ENCODE measurements around the gene SMARCD2.
"Not testable (repeated sequence)": the region's sequence is repeated elsewhere in the genome, so short reads cannot be mapped to it uniquely, and the experiment has no call there.

SMARCD2 gene

DNA sequence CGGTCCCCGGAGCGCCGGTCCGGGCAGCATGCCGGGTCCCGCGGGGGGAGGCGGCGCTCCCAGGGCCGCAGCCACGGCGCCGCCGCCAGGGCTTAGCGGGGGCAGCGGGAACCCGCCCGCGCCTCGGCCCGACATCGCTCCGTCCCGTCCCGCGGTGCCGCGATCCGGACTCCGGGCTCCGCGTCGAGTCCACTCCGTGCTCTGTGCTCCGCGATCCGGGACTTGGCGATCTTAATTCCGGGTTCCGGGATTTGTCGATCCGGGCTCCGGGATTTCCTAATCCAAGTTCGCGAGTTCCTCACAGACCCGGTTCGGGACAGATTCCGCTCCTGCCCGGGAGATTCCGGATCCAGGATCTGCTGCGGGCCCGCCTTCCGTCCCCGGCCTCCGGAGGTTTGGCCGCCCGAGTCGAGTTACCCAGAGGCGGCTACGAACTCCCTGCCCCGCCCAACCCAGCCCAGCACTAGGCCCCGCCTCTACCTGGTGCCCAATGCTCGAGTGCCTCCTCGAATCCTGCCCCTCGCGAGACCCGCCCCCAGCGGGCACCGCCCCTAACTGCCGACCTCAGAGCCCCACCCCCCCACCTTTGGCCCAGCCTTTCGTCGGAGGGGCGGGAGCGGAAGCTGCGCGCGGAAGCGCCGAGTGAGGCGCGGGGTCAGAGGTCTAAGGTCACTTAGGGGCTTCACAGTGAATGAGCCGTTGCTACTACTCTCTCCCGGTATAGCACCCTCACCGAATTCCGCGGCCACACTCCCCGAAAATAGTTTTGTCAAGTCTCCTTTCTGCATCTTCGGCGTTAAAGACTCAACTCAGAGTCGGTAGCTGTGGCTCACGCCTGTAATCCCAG is at the start of gene SMARCD2:
Gene SMARCD2, minus strand, starts transcription at position 146 of the 847 bp plus-strand sequence. Its CDS starts 11 bp downstream, at position 135.
- peak; percentile 96 for DNase-seq

DNA sequence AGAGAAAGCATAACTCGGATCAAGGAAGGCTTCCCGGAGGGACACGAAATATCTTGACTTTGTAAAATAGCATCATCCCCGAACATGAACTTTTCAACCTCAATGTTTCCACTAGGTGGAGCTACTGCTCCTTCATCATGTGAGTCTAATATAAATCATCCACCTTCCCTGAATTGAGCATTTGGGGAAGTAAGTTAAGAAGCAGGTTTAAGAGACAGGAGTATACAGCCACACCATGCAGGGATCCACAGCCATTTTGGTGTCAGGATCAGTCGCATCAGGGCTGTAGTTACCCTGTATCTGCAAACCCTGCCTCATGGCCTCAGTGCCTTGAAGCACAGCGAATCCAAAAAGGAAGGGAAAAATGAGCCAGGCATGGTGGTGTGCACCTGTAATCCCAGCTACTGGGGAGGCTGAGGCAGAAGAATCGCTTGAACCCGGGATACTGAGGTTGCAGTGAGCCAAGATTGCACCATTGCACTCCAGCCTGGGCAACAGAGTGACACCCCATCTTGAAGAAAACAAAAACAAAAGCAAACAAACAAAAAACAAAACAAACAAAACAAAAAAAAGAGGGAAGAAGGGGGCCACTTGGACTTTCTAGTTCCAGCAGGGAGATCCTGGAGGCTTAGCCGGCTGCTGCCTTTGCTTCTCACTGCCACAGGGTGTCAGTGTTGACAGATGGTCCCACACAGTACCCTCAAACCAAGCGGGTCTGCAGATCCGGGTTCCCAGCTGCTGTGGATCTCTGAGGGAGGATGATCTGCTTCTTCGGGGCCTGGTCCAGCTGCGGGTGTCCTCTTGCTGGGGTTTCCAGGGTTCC is 46.8 kb upstream of the SMARCD2 start:
- DNase-seq: not testable (repeated sequence)

GRCh38 chr17:63885119-63885518 is 42.6 kb upstream of the SMARCD2 start:
- not testable (repeated sequence) for DNase-seq

GRCh38 chr17:63882626-63883126 is 40.2 kb upstream of the SMARCD2 start:
- not testable (repeated sequence) for DNase-seq

DNA sequence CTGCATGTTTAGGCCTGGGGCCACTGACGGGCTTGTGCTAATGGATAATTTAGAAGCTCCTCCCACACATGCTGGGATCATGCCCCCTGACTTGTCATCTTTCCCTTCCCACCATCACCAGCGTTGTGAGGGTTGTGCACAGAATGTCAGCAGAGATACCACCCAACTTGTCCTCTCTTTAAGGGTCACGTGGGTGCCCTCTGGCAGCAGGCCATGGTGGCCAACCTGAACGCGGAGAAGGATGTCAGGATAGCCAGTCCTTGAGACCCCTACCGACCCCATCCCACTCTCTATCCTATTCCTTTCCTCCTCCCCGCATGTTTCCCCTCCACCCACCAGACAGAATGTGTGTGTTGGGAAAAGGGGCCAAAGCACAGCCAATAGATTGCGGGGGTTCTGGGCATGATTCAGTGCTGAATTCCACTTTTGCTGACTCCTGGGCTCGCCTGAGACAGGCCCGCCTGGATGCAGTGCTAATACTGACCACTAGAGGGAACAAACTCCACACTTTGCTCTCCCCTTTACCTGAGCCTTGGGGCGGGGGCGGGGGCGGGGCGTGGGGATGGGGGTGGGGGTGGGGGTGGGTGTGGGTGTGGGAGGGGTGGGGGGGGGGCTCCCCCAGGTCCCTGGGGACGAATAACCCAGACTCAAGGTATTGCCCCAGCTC is 39.6 kb upstream of the SMARCD2 start, which contains the start of gene GH2:
Gene GH2, minus strand, starts transcription at position 10 of the 667 bp plus-strand sequence. CDS start 143 bp downstream, outside the sequence.
- DNase-seq: no peak

- DNase-seq: not testable (repeated sequence)
Measured at GRCh38 chr17:63881337-63881736, 38.9 kb upstream of the SMARCD2 start.

- no peak for DNase-seq
Measured at GRCh38 chr17:63880706-63881105, 38.2 kb upstream of the SMARCD2 start.

GRCh38 chr17:63878413-63878812 is 35.9 kb upstream of the SMARCD2 start:
- not testable (repeated sequence) for DNase-seq

GRCh38 chr17:63874693-63875092 is 32.2 kb upstream of the SMARCD2 start:
- not testable (repeated sequence) for DNase-seq

DNA sequence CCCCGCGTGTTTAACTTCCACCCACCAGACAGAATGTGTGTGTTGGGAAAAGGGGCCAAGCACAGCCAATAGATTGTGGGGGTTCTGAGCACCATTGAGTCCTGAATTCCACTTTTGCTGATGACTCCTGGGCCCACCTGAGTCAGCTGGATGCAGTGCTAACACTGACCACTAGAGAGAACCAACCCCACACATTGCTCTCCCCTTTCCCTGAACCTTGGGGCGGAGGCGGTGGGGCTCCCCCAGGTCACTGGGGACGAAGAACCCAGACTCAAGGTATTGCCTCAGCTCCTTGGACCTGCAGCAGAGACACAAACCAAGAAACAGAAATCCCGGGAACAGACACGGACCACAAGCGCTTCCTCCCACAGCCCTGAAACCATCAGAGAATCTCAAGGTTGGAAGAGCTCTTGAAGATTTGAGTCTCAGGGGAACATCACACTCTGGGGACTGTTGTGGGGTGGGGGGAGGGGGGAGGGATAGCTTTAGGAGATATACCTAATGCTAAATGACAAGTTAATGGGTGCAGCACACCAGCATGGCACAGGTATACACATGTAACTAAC is 31.7 kb upstream of the SMARCD2 start:
- DNase-seq: not testable (repeated sequence)

DNA sequence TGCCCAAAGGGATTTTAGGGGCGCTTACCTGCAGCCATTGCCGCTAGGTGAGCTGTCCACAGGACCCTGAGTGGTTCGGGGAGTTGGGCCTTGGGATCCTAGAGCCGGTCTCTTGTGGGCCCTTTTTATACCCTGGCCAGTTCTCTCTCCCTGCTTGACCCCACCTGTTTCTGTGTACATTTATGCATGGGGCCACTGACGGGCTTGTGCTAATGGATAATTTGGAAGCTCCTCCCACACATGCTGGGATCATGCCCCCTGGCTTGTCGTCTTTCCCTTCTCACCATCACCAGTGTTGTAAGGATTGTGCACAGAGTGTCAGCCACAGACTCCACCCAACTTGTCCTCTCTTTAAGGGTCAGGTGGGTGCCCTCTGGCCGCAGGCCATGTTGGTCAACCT is 31.1 kb upstream of the SMARCD2 start, which contains the start of gene CSH2:
Gene CSH2, minus strand, starts transcription at position 101 of the 400 bp plus-strand sequence. Its CDS starts 63 bp downstream, at position 38.
- DNase-seq: not testable (repeated sequence)

DNA sequence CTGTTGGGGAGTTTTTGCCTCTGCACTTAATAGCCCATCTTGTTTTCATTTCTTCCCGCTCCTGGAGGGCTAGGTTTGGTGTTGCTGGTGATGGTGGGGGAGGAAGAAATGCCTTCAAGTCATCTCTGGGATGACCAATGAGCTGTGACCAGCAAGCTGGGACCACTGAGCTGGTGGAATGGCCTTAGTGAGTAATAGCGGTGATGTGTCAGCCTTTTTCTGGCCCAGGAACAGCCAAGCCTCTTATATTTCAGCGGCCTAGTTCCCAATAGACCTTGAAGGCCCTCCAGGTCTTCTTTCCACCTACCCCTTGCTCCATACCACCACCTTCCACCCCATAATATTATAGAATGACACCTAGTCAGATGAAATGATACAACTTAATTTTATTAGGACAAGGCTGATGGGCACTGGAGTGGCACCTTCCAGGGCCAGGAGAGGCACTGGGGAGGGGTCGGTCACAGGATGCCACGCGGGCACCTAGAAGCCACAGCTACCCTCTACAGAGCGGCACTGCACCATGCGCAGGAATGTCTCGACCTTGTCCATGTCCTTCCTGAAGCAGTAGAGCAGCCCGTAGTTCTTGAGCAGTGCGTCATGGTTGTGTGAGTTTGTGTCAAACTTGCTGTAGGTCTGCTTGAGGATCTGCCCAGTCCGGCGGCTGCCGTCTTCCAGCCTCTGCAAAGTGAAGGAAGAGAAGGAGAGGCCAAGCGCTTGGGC is 29.3 kb upstream of the SMARCD2 start:
- DNase-seq: not testable (repeated sequence)

- DNase-seq: not testable (repeated sequence)
Measured at GRCh38 chr17:63870292-63870665, 27.8 kb upstream of the SMARCD2 start.

DNA sequence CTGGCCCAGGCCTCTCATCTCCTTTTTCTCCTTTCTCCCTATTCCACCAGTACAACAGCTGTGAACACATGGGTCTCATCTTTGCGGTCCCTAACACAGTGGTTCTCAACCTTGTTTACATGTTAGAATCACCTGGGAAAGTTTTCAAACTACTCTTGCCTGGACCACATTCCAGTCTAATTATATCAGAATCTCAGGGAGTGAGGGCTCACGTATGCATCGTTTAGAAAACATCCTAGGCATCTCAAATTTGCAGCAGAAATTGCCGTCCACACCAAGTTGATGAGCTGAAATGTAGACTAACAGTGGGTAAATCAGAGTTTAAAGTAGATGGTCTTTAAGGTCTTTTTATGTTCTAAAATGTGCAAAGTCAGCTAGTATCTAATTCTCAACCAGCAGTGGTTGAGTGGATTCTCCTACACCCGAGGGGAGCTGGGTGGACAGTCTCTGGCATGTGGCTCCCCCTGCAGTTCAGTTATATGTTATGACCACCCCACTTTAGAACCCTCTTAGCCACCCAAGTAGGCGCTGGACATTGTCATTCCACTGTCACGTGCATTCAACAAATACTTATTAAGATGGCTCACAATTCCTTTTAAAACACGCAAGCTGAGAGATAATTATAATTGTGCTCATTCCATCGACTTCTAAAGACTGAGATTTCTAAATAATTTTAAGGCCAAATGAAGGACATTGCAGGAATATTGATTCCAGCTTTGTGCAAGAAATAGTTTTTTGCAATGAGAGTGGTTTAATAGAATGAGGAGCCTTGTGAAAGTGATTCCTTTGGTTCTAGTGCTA is 27.2 kb upstream of the SMARCD2 start:
- DNase-seq: not testable (repeated sequence)

DNA sequence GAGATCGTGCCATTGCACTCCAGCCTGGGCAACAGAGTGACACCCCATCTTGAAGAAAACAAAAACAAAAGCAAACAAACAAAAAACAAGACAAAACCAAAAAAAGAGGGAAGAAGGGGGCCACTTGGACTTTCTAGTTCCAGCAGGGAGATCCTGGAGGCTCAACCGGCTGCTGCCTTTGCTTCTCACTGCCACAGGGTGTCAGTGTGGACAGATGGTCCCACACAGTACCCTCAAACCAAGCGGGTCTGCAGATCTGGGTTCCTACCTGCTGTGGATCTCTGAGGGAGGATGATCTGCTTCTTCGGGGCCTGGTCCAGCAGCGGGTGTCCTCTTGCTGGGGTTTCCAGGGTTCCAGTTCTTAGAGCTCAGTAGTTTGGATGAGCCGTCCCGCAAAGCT is 24.1 kb upstream of the SMARCD2 start:
- not testable (repeated sequence) for DNase-seq

- DNase-seq: no peak
Measured at GRCh38 chr17:63859257-63859656, 16.8 kb upstream of the SMARCD2 start.

DNA sequence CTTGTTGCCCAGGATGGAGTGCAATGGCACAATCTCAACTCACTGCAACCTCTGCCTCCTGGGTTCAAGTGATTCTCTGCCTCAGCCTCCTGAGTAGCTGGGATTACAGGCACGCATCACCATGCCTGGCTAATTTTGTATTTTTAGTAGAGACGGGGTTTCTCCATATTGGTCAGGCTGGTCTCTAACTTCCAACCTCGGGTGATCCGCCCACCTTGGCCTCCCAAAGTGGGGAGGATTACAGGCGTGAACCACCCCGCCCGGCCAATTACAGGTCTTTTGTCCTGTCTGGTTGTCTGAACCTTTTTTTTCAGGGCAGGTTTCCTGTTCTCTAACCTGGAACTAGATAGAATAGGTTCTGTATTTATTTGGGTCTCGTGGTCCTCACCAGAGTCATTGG is 13.9 kb upstream of the SMARCD2 start:
- DNase-seq: not testable (repeated sequence)

GRCh38 chr17:63855185-63855584 is 12.7 kb upstream of the SMARCD2 start:
- DNase-seq: no peak

DNA sequence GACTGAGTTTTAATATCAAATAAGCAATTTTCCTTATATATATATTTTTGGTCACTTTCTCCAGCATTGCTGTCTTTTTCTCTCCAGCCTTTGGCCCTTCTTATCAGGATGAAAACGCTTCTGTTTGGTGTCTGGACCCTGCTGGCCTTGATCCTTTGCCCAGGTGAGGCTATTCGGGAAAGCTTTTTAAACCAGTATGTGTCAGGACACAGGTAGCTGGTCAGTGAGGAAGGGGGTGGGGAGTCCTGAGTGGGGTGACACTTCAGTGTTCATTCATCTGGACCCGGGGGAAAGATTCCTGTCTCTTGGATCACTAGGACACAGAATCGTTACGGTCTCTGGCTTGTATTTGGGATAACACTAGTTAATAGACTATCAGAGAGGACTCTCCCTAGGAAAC is 12.2 kb upstream of the SMARCD2 start:
- DNase-seq: no peak

DNA sequence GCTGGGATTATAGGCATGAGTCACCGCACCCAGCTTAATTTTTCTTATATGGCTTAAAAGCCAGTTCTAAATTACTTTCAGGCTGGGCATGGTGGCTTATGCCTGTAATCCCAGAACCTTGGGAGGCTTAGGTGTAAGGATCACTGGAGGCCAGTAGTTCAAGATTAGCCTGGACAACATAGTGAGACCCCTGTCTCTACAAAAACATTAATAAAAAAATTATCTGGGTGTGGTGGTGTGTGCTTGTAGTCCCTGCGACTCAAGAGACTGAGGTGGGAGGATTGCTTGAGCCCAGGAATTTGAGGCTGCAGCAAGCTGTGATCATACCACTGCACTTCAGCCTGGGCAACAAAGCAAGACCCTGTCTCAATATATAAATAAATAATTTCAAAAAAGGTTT is 10.8 kb upstream of the SMARCD2 start:
- DNase-seq: no peak

- no peak for DNase-seq
Measured at GRCh38 chr17:63850401-63850800, 7.9 kb upstream of the SMARCD2 start.

Data from NCI-H446 treated with DMSO at 0.1 percent for 48 hours (cell line).